H54 (cell line): Measurements from ENCODE around the gene R3HDM2.

Experiments used
- DNase-seq: peaks from one replicate; pipeline ENCODE4 v3.0.0; 2011; ENCODE audit warnings: low spot score, mixed read lengths; ENCODE audit not compliant: insufficient read length
- FAIRE-seq: peaks from 3 replicates; lab custom pipeline; 2011; peaks lifted over from hg19 to GRCh38; lab: Jason Lieb, UNC
- POLR2A ChIP-seq: IDR thresholded peaks from 2 replicates; pipeline ENCODE4 v1.6.1; 2011; ENCODE audit warnings: low read depth, mild to moderate bottlenecking, low read length

R3HDM2 gene

DNA sequence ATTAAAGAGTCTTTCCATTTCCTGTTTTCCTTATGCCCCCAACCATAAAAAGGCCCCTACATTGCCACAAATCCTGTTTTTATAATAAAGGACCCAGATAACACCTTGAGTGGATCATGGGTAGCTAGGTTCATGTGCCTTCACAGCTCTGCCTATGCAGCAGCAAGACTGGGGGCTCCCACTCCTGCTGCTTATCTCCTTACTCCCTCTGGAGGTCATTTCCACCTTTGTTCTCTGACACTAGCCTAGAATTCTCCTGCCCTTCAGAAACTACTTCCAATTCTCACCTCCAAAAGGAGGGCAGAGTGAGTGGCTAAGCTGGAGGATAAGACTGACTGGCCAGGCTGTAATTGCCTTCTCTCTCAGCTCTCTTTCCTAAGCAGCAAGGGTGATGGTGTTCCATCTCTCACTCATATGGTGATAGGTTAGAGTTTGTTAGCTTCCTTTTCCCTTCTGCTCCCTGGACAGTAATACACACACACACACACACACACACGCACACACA is 159.8 kb downstream of the R3HDM2 start:
- DNase-seq (no peak), FAIRE-seq (no peak)
- TF ChIP-seq POLR2A: no peak

DNA sequence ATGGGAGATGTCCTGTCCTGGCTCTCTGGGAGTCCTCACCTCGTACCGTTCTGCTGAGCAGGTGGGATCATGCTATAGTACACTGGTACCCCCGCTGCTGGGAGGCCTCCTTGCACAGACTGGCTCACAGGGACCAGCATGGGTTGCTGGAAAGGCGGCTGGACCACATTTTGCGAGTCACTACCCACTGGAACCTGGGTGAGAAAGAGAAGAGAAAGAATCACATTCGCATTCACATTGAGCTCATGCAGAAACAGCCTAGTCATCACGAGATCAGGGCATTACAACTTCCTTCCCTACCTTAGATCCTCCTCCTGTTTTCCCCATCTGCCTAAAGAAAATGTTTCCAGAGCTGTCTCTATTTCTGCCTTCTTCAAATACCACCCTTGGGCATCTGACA is 162.6 kb downstream of the R3HDM2 start:
- TF ChIP-seq POLR2A: no peak
- no peak for DNase-seq
- FAIRE-seq: no peak

DNA sequence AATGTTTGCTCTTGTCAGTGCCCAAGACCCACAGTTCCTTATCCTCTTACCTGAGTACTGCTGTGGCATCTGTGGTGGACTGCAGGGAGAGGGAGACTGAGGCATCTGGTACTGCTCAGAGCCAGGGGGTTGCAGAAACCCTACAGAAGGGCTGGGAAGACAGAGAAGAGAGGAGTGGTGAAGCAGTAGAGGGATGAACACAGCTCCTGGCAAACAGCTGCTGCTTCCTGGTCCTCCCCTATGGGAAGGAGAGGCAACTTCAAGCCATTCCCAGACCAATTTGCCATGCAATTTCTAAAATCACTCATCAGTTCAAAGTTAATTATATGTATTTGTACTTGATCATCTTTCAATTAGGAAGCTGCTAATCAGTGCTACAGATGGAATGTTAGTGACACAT is 164.2 kb downstream of the R3HDM2 start:
- FAIRE-seq (no peak), DNase-seq (no peak)
- no peak for TF ChIP-seq POLR2A

DNA sequence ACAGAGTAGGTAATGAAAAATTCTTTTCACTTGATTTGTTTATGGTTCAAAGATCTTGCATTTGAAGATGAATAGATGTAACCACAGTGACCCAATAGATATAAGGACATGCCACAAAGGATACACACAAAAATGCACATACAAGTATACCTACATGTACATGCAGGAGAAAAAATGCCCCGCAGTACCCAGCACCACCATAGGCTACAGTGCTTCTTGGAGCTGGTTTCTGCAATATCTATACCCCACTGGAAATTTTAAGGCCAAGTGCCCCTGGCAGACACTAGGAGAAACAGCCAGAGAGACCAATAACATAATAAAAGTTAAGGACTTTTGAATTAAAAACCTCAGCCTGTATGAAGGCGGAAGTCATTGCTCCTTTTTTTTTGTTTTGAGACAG is 167.7 kb downstream of the R3HDM2 start:
- TF ChIP-seq POLR2A: no peak
- FAIRE-seq (no peak), DNase-seq (no peak)

DNA sequence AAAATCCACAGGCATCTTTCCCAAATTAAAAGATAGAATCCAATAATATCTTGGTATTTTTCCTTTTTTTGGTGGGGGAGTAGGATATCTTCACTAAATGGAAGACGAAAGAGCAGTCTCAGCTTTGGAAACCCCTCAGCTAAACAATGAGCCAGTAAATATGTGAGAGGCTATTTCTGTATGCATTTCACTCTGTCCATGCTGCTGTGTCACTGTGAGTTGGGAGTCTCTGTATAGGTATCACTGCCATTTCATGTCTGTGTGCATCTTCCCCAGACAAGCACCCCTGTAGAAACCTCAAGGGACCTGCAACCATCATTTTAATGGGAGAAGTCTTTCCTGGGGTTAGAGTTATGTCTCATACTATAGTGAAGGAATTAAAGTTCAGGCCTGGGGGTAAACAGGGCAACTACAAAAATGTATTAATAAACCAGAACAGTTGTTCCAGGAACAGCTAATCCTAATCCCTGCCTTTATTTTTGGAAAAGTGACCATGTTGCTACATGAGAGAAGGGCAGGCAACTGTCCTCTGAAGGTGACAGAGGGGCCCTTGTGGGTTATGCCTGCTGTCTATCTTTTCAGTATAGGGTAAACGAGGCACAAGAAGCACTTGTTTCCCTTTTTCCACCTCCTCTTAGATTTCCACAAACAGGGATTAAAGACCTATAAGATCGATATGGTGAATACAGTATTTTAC is 168.6 kb downstream of the R3HDM2 start:
- no peak for DNase-seq
- TF ChIP-seq POLR2A: no peak
- FAIRE-seq: no peak

DNA sequence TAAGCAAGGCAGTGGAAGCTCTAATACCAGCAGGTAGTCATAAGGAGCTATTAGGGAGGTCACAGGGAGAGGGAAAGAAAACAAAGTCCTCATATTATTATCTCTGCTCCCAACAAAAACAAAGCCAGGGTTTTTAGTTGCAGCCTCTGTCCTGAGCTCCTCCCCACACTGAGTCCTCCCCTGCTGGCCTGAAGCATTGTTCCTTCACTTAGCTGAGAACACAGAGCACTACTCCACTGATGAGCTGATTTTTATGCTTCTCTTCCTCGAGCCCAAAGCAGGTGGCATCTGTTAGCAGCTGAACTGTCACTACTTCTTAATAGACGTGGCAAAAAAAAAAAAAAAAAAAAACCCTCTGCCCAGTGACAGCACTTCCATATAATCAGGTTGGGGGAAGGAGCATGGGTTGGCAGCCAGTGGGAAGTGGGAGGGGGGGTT is 169.4 kb downstream of the R3HDM2 start:
- no peak for TF ChIP-seq POLR2A
- FAIRE-seq: no peak
- DNase-seq: no peak

DNA sequence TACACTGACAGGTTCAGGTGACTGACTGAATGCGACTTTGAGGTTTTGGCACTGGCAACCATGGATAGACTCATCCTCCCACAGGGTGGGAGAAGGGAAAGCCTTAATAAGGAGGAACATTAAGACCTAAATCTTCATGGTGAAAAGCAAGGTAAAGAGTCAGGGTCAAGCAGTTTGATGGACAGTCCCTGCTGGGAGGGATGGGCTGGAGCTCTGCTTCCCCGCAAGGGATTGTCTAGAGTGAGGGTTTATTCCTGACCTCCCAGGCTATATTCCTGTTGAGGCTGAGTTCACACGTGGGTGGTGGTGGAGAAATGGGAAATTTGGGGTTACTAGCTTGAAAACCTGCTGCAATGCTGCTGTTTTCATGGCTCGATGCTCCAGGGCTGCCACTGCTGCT is 170.5 kb downstream of the R3HDM2 start:
- FAIRE-seq: no peak
- DNase-seq: no peak
- no peak for TF ChIP-seq POLR2A

DNA sequence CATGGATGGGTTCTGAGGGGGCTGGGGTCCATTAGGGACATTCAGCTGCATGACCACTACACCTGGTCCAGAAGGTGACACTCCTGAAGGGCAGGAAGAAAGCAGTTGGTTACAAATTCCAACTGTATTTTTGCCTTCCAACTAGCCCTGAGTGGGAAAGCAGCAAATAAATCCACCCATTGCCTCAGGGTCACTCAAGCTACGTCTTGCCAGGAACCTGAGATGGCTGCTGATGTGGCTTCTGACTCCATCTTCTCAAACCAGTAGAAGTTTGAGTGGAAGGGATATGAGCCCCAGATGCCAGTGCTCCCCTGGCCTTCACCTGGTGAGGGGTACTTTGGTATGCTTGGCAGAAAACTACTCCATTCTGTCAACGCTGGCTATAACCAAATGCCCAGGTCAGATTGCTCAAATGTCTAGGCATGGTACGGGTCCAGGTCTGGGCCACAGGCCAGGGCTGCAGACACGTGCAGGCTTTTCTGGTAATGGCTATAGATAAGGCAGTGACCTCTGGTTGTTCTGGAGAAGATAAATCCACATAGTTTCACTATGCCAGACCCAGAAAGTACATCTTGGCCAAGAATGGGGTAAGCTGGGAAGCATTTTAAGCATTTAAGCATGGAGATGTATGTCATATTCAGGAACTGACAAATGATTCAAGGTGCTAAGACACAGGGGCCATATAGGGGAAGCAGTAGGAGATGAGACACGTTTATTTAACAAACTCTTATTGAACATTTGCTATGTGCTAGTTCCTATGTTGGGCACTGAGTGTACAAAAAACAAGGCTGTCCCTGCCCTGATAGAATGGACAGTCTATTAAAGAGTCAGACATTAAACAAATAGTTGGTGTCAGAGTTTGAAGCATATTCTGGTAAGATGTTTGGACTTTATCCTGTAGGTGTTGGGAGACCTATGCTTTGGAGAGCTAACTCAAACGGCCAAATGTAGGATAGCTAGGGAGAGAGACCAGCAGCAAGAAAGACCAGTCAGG is 171.6 kb downstream of the R3HDM2 start:
- TF ChIP-seq POLR2A: no peak
- no peak for FAIRE-seq
- DNase-seq: no peak

DNA sequence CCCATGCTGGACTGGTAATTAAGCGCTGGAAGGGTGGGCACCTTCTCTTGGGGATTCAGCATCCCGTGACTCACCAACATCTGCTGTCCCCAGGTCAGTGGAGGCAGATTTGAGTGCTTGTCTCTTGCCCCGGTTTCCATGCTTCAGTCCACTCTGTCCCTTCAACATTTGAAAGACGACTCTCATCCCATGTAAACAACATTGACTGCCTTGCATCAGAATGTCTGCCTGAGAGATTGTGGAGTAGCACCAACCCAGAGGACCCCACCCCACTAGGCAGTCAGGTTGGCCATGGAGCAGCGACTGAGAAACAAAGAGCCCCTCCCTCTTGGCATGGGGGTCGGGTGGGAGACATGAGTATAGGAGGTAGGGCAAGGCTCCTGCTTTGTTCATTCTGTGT is 174.9 kb downstream of the R3HDM2 start:
- FAIRE-seq: no peak
- DNase-seq: no peak
- TF ChIP-seq POLR2A: no peak

DNA sequence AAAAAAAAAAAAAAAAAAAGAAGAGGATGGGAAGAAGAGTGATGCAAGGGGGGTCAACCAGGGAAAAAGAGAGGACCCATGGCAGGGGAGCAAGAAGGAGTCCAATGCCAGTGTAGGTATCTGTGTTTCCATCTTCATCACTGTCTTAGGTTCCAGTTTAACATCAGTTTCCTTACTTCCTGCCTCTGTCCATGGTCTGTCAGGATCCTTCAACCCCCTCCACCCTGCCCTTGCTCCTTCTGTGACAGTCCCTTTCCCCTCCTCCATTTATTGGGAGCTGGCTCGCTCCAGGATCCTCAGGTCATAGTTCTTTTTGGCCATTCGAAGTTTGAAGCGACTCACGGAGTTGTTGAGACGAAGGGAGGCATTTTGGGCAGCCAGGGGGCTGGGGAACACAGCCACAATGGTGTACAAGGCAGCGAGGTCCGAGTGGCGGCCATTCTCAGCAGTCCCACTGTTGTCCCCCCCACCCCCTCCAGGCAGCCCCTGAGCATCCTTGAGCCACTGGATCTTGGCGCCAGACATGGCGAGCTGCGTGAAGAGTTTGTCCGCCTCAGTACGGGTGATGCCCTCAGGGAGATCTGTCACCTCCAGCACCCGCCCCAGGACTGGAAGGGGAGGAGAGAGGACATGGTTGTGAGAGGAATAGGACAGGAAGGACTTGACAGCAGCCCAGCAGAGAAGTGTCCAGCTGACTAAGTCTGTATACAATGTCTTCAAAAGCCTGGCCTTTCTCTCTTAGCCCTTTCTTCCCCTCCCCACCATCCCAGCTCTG is 176.2 kb downstream of the R3HDM2 start:
- no peak for TF ChIP-seq POLR2A
- no peak for DNase-seq
- FAIRE-seq: no peak

DNA sequence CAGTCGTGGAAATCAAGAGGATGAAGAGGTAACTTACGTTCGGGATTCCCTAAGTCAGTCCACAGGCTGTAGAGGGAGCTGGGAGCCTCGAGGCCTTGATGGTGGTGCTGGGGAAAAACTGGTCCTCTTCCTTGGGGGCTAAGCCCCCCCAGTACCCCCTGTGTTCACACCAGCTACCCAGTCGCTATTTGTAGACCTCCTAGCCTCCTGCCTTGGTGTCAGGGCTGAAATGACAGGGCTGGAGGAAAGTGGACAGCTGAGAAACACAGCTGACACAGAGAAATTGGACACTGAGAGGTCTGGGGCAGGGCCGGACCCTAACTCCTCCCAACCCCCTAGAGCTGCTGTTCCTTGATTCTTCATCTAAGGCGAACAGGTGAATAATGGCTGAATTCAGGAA is 179.9 kb downstream of the R3HDM2 start, which contains the start of gene STAC3:
Gene STAC3, minus strand, starts transcription at position 232 of the 400 bp plus-strand sequence. CDS start 1,551 bp downstream, outside the sequence.
- DNase-seq: no peak
- no peak for TF ChIP-seq POLR2A
- FAIRE-seq: no peak

DNA sequence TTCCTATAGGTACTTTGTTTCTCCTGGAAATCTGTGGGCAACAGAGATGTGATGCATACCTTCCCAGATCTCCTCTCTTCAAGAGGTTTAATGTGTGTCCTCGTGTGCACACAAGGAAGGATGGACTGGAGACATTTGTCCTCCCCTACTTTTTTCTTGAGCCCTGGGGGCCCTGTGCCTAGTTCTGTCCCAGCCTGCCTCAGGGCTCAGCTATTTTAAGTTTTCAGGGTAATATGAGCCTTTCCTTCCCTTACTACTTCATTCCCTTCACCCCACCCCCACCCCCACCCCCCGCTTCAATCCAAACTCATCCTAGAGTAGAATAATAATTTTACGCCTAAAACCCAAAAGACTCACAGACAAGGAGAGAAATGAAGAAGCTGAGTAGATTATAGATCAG is 180.3 kb downstream of the R3HDM2 start:
- FAIRE-seq: no peak

More for the DNA sequence above, 180.3 kb downstream of the R3HDM2 start:
- TF ChIP-seq POLR2A: no peak
- no peak for DNase-seq
